HFFc6 (cell line): Measurements from ENCODE around the gene CYP46A1. TPM values are rescaled to one million over a fixed set of nuclear protein-coding genes. Genes with fewer than 3 reads are reported as not detected.
A peak's percentile ranks its signal among the peaks of the same experiment; 100 is the strongest.

Experiments used
- DNase-seq: peaks from one replicate; pipeline ENCODE4 v3.0.0-alpha.2; 2018
- H3K27ac Mint-ChIP-seq: 2 replicates; pipeline ENCODE4 v1.8.0; 2020; ENCODE audit warnings: mild to moderate bottlenecking, mixed read lengths
- H3K27me3 Mint-ChIP-seq: 2 replicates; pipeline ENCODE4 v1.8.0; 2021; ENCODE audit warnings: mild to moderate bottlenecking, moderate library complexity, mixed read lengths; ENCODE audit not compliant: insufficient read depth
- H3K36me3 Mint-ChIP-seq: 2 replicates; pipeline ENCODE4 v1.8.0; 2021; ENCODE audit warnings: low read depth, mixed read lengths
- H3K4me1 Mint-ChIP-seq: 2 replicates; pipeline ENCODE4 v1.8.0; 2020; ENCODE audit warnings: low read depth, mixed read lengths
- H3K4me3 Mint-ChIP-seq: 2 replicates; pipeline ENCODE4 v1.8.0; 2020; ENCODE audit warnings: mild to moderate bottlenecking, moderate library complexity, mixed read lengths
- H3K9me3 Mint-ChIP-seq: 2 replicates; pipeline ENCODE4 v1.8.0; 2020; ENCODE audit warnings: mild to moderate bottlenecking, mixed read lengths
- total RNA-seq, 6 experiments: library from RNA; stranded (reverse); fragmentation: NEBNext Ultra II Directional; extraction: Animal tissue kit (Norgen Biotek cat#: 25700); gene quantifications; 2 replicates in 1 of 6; 3 replicates in 5 of 6; pipeline ENCODE4 v1.2.3, GENCODE V29; 2021
- TF ChIP-seq, protein P1 (sequence below): fragments of 200-600 bp; sonication (generic); IDR thresholded peaks from 2 replicates; pipeline ENCODE4 v1.5.0; 2021; ENCODE audit warnings: antibody characterized with exemption, mild to moderate bottlenecking

CYP46A1 gene
- total RNA-seq, 6 experiments from 2014 or later: 0.28 to 0.62 (median 0.49) TPM

- Mint-ChIP-seq H3K9me3 (no peaks in the 10 kb centered on the region), H3K36me3 (no peaks in the 10 kb centered on the region), H3K4me1 (no peaks in the 10 kb centered on the region; the same call in 1 of the 2 replicates), H3K27me3 (peaks cover 15% of the 10 kb centered on the region), H3K27ac (no peak overlapping the region), H3K4me3 (no peak overlapping the region; the same call in 1 of the 2 replicates)
- no peak for DNase-seq
- TF ChIP-seq, protein P1, sequence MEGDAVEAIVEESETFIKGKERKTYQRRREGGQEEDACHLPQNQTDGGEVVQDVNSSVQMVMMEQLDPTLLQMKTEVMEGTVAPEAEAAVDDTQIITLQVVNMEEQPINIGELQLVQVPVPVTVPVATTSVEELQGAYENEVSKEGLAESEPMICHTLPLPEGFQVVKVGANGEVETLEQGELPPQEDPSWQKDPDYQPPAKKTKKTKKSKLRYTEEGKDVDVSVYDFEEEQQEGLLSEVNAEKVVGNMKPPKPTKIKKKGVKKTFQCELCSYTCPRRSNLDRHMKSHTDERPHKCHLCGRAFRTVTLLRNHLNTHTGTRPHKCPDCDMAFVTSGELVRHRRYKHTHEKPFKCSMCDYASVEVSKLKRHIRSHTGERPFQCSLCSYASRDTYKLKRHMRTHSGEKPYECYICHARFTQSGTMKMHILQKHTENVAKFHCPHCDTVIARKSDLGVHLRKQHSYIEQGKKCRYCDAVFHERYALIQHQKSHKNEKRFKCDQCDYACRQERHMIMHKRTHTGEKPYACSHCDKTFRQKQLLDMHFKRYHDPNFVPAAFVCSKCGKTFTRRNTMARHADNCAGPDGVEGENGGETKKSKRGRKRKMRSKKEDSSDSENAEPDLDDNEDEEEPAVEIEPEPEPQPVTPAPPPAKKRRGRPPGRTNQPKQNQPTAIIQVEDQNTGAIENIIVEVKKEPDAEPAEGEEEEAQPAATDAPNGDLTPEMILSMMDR: no peak
These were observed 374 bp downstream of the CYP46A1 start for GRCh38 chr14:99684410-99684934.

- peak overlapping the region; percentile 13; the same call in 1 of the 2 replicates for H3K4me3 Mint-ChIP-seq
- no peaks in the 10 kb centered on the region for H3K36me3 Mint-ChIP-seq
These were observed 1.1 kb downstream of the CYP46A1 start for GRCh38 chr14:99685151-99685591.

DNA sequence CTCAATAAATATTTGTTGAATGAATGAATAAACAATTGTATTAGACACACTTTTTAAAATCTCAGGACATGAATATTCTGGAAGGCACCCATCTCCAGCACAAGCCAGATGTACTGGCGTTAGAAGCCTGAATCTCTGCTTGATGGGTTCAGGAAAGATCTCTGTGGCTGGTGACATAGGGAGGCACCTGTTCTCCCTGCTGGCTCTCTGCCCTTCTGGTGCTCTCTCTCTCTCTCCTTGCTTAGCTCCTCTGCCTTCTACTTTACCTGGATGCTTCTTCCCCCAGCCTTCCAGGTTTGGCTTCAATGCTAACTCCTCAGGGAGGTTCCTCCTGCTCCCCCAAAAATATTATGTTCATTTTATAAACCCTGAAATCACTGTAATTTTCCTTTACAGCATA is 1.5 kb downstream of the CYP46A1 start:
- H3K27me3 Mint-ChIP-seq: peaks cover 19% of the 10 kb centered on the region
- H3K9me3 Mint-ChIP-seq: no peaks in the 10 kb centered on the region
- no peaks in the 10 kb centered on the region for H3K36me3 Mint-ChIP-seq
- H3K4me3 Mint-ChIP-seq: 0 out of 2 replicates have a peak overlapping the region, but pooled peaks have one; percentile 13
- no peak overlapping the region for H3K27ac Mint-ChIP-seq
- DNase-seq: no peak
- TF ChIP-seq, protein P1: no peak
- no peaks in the 10 kb centered on the region; the same call in 1 of the 2 replicates for H3K4me1 Mint-ChIP-seq

More at GRCh38 chr14:99685151-99685591, 1.1 kb downstream of the CYP46A1 start:
- H3K9me3 Mint-ChIP-seq: no peaks in the 10 kb centered on the region
- DNase-seq: no peak
- H3K27ac Mint-ChIP-seq: no peak overlapping the region
- TF ChIP-seq, protein P1: no peak
- no peaks in the 10 kb centered on the region; the same call in 1 of the 2 replicates for H3K4me1 Mint-ChIP-seq
- H3K27me3 Mint-ChIP-seq: peaks cover 19% of the 10 kb centered on the region

DNA sequence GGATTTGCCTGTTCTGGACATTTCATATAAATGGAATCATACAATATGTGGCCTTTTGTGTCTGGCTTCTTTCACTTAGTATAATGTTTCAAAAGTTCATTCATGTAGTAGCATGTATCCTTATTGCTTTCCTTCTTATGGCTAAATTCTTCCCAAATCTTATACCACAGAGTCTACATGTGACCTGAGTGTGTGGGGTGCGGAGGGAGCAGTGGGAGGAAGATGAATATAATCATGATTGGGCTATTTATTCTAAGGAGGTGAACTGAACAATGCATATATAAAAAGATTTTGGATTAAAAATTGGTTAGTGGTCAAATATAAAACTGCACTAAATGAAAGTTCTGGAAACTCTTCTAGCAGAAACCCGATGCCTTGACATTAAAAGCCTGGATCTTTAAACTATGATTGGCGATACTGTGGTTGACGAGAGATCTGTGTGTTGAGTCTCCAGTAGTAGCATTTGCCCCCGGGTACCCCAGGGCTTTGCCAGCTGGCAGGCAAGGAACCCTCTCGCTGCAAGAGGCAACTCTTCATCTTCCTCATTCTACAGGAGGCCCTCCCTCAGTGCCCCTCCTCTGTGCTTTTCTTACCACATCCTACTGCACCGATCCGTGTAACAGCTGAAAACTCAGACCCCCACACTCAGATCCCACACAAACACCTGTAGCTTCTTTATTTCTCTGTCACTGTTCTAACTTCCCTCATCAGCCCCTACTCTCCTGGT is 2.6 kb downstream of the CYP46A1 start:
- Mint-ChIP-seq H3K36me3 (no peaks in the 10 kb centered on the region), H3K9me3 (no peaks in the 10 kb centered on the region), H3K27ac (no peak overlapping the region), H3K4me1 (no peaks in the 10 kb centered on the region; the same call in 1 of the 2 replicates), H3K27me3 (peaks cover 24% of the 10 kb centered on the region), H3K4me3 (no peak overlapping the region)
- TF ChIP-seq, protein P1: no peak
- DNase-seq: no peak

- DNase-seq: no peak
- Mint-ChIP-seq H3K4me3 (no peak overlapping the region), H3K27me3 (peaks cover 27% of the 10 kb centered on the region), H3K27ac (no peak overlapping the region), H3K4me1 (no peaks in the 10 kb centered on the region; the same call in 1 of the 2 replicates), H3K36me3 (no peaks in the 10 kb centered on the region), H3K9me3 (no peaks in the 10 kb centered on the region)
- TF ChIP-seq, protein P1: peak; percentile 81
These were observed 3.4 kb downstream of the CYP46A1 start for GRCh38 chr14:99687284-99688209.
